GM12878 (cell line): ENCODE measurements around the gene EXOSC10. TPM values are rescaled to one million over a fixed set of nuclear protein-coding genes. Genes with fewer than 3 reads are reported as not detected.
A peak's percentile ranks its signal among the peaks of the same experiment; 100 is the strongest.

Experiments
- ATAC-seq: fragments of 200-7000 bp; cut with Tn5 transposase; 3 replicates; pipeline ENCODE4 v1.9.1; 2020; ENCODE audit warnings: mild to moderate bottlenecking, moderate library complexity
- BruUV-seq: library from RNA; stranded (reverse); fragments of 400-500 nt; replicated peaks from 2 replicates; lab custom pipeline; 2021; lab: Mats Ljungman, UMichigan
- CTCF ChIA-PET: fragments of 300-600 bp; sonication (Branson Sonifier 250); formaldehyde crosslinking; extraction: SDS; loops from one replicate; lab custom pipeline; 2021; ENCODE audit warnings: inconsistent platforms; lab: Yijun Ruan, JAX
- POLR2A ChIA-PET: fragments of 350-600 bp; formaldehyde crosslinking; extraction: SDS; loops from one replicate; lab custom pipeline; 2021; ENCODE audit warnings: inconsistent platforms; lab: Charles Lee
- RAD21 ChIA-PET: fragments of 300-600 bp; sonication (Branson Sonifier 250); formaldehyde crosslinking; loops from one replicate; lab custom pipeline; 2023; ENCODE audit warnings: antibody characterized with exemption; ENCODE audit not compliant: unreplicated experiment; lab: Charles Lee
- SMC1A ChIA-PET: fragments of 300-600 bp; sonication (Branson Sonifier 250); formaldehyde crosslinking; loops from one replicate; lab custom pipeline; 2023; ENCODE audit not compliant: unreplicated experiment, uncharacterized antibody; lab: Charles Lee
- DNase-seq: peaks from one replicate; pipeline ENCODE4 v3.0.0-alpha.2; 2011; ENCODE audit warnings: low read depth, low spot score
- FAIRE-seq: peaks from 3 replicates; lab custom pipeline; 2011; peaks lifted over from hg19 to GRCh38; lab: Jason Lieb, UNC
- H2AFZ ChIP-seq: 2 replicates; pipeline ENCODE4 v1.6.0; 2011; ENCODE audit warnings: low read depth, low read length, control low read depth; ENCODE audit not compliant: control insufficient read depth
- H3K27ac ChIP-seq: 2 replicates; pipeline ENCODE4 v1.5.1; 2011; ENCODE audit warnings: control low read depth; ENCODE audit not compliant: control insufficient read depth, insufficient read depth
- H3K27me3 ChIP-seq, 2 experiments: replicated peaks in 1 of 2; 2 replicates each; pipeline versions ENCODE4 v1.6.0 to v1.6.1; 2011; ENCODE audit warnings: low read length in 1 of 2; ENCODE audit not compliant: control insufficient read depth in 2 of 2, insufficient read depth in 2 of 2
- H3K36me3 ChIP-seq, 2 experiments: 2 replicates each; pipeline ENCODE4 v1.5.1; 2011; ENCODE audit warnings: low read length in 1 of 2; ENCODE audit not compliant: control insufficient read depth in 2 of 2, insufficient read depth in 2 of 2
- H3K4me1 ChIP-seq: 2 replicates; pipeline ENCODE4 v1.6.1; 2011; ENCODE audit warnings: mild to moderate bottlenecking, low read length, moderate library complexity, mixed read lengths; ENCODE audit not compliant: control insufficient read depth, insufficient read depth
- H3K4me2 ChIP-seq: 2 replicates; pipeline ENCODE4 v1.6.0; 2011; ENCODE audit warnings: control low read depth; ENCODE audit not compliant: control insufficient read depth, insufficient read depth
- H3K4me3 ChIP-seq: fragments of 200-600 bp; sonication (generic); 2 replicates; pipeline ENCODE4 v1.5.1; 2016
- H3K79me2 ChIP-seq: 2 replicates; pipeline ENCODE4 v1.6.0; 2011; ENCODE audit warnings: low read length; ENCODE audit not compliant: control insufficient read depth, insufficient read depth
- H3K9ac ChIP-seq: 2 replicates; pipeline ENCODE4 v1.8.0; 2011; ENCODE audit warnings: low read length, control low read depth, mixed read lengths; ENCODE audit not compliant: control insufficient read depth, insufficient read depth
- H3K9me3 ChIP-seq: replicated peaks from 3 replicates; pipeline ENCODE4 v1.5.1; 2011; ENCODE audit warnings: mild to moderate bottlenecking, low read length; ENCODE audit not compliant: control insufficient read depth, insufficient read depth
- H4K20me1 ChIP-seq: 2 replicates; pipeline ENCODE4 v1.6.0; 2011; ENCODE audit not compliant: control insufficient read depth, insufficient read depth
- ATF2 ChIP-seq: IDR thresholded peaks from 2 replicates; pipeline ENCODE4 v1.6.1; 2012; ENCODE audit warnings: low read length, inconsistent platforms
- BCL3 ChIP-seq: IDR thresholded peaks from 2 replicates; pipeline ENCODE4 v1.6.1; 2011; ENCODE audit warnings: borderline replicate concordance, low read depth, mild to moderate bottlenecking, moderate library complexity, low read length; ENCODE audit not compliant: insufficient read depth, poor library complexity, severe bottlenecking
- BHLHE40 ChIP-seq, 2 experiments: fragments of 450-650 bp in 1 of 2; IDR thresholded peaks; 2 replicates each; pipeline ENCODE4 v1.6.1; 2011 to 2017; ENCODE audit warnings: low read depth in 2 of 2, borderline replicate concordance in 1 of 2, improper control_type of control experiment in 1 of 2, low read length in 1 of 2, mild to moderate bottlenecking in 1 of 2
- CEBPB ChIP-seq, 2 experiments: fragments of 150-350 bp in 1 of 2; IDR thresholded peaks; 2 replicates each; pipeline ENCODE4 v1.6.1; 2012 to 2014; ENCODE audit warnings: low read depth in 2 of 2, low read length in 2 of 2, borderline replicate concordance in 1 of 2, inconsistent platforms in 1 of 2
- MTA3 ChIP-seq: IDR thresholded peaks from 2 replicates; pipeline ENCODE4 v1.6.1; 2012; ENCODE audit warnings: low read length, inconsistent platforms, borderline replicate concordance
- MYC ChIP-seq: IDR thresholded peaks from 2 replicates; pipeline ENCODE4 v1.6.1; 2011; ENCODE audit warnings: mild to moderate bottlenecking, low read length, moderate library complexity, inconsistent platforms; ENCODE audit not compliant: insufficient read depth, insufficient replicate concordance, insufficient read length, severe bottlenecking
- PML ChIP-seq: IDR thresholded peaks from 2 replicates; pipeline ENCODE4 v1.6.1; 2012; ENCODE audit warnings: low read length, inconsistent platforms
- POLR2A ChIP-seq: IDR thresholded peaks from 2 replicates; pipeline ENCODE4 v1.6.1; 2011; ENCODE audit warnings: low read depth, mild to moderate bottlenecking, low read length
- RAD21 ChIP-seq: IDR thresholded peaks from 2 replicates; pipeline ENCODE4 v1.6.1; 2011; ENCODE audit warnings: mild to moderate bottlenecking, low read depth, low read length, moderate library complexity; ENCODE audit not compliant: insufficient read depth
- SMAD5 ChIP-seq: IDR thresholded peaks from 2 replicates; pipeline ENCODE4 v1.6.1; 2016; ENCODE audit warnings: antibody characterized with exemption, low read depth
- SREBF2 ChIP-seq: IDR thresholded peaks from 2 replicates; pipeline ENCODE4 v1.6.1; 2012; ENCODE audit warnings: mild to moderate bottlenecking, low read length
- TARDBP ChIP-seq: IDR thresholded peaks from 2 replicates; pipeline ENCODE4 v1.6.1; 2016; ENCODE audit warnings: borderline replicate concordance
- TCF12 ChIP-seq: IDR thresholded peaks from 2 replicates; pipeline ENCODE4 v1.6.1; 2011; ENCODE audit warnings: low read depth, mild to moderate bottlenecking, low read length
- TCF3 ChIP-seq: IDR thresholded peaks from 2 replicates; pipeline ENCODE4 v1.6.1; 2012; ENCODE audit warnings: low read depth, mild to moderate bottlenecking, low read length, borderline replicate concordance; ENCODE audit not compliant: insufficient read depth
- USF1 ChIP-seq: IDR thresholded peaks from 2 replicates; pipeline ENCODE4 v1.6.1; 2011; ENCODE audit warnings: borderline replicate concordance, low read depth, mild to moderate bottlenecking, moderate library complexity, mixed read lengths, low read length; ENCODE audit not compliant: insufficient read depth; ENCODE audit errors: extremely low read length
- WGBS: methylation state at CpG from one replicate; pipeline ENCODE4 v1.1.6; 2016; ENCODE audit warnings: low lambda C conversion rate; ENCODE audit not compliant: insufficient replicate concordance, insufficient coverage; ENCODE audit errors: missing lambda C conversion rate; 5-methylcytosine and 5-hydroxymethylcytosine counted together
- in situ Hi-C: fragments of 300-500 bp; cut with MboI; formaldehyde crosslinking; loops from 9 replicates; pipeline ENCODE4 v1.14.3; 2018; ENCODE audit warnings: mixed read lengths
- intact Hi-C: fragments of 100-400 bp; cut with micrococcal nuclease; formaldehyde crosslinking; loops from one replicate; pipeline ENCODE4 v1.14.2; 2022; ENCODE audit not compliant: unreplicated experiment
- polyA plus RNA-seq, 11 experiments: library from polyadenylated mRNA; depleted of rRNA in 4 of 11; unstranded in 6 of 11; stranded (reverse) in 5 of 11; fragments of >200 nt; fragmentation: Nextera tagmentation in 4 of 11; fragmentation: Illumina TruSeq in 1 of 11; extraction: Ambion mirVana in 4 of 11; extraction: Trizol in 1 of 11; gene quantifications; 1 replicate in 1 of 11; 2 replicates in 10 of 11; pipeline versions ENCODE4 v1.2.1 to v1.2.3, GENCODE V29; 2011 to 2016; ENCODE audit warnings: inconsistent platforms in 2 of 11, missing spikeins in 2 of 11, low read depth in 1 of 11
- total RNA-seq, 4 experiments: library from RNA; depleted of rRNA in 3 of 4; stranded (reverse); fragments of >200 nt in 3 of 4; fragmentation: Illumina TruSeq in 1 of 4; extraction: Trizol in 1 of 4; gene quantifications; 2 replicates each; pipeline versions ENCODE4 v1.2.1 to v1.2.3, GENCODE V29; 2013 to 2021

Gene EXOSC10
- total and polyA plus RNA-seq, 10 of the 15 experiments (the other 5 are each of a cell fraction or from before 2014, with no cell fraction given), result 16.2 to 86.5 (median 66.4) TPM

- FAIRE-seq, result no peak
- intact Hi-C loops, result no loop called here
- POLR2A ChIA-PET, result no interaction called here
Measured at GRCh38 chr1:11052839-11053757, 46.6 kb downstream of the EXOSC10 start.

More at GRCh38 chr1:11052839-11053757, 46.6 kb downstream of the EXOSC10 start:
- no peak overlapping the region for H3K4me2 ChIP-seq
- in situ Hi-C loops, result no loop called here
- no peak overlapping the region for H3K4me3 ChIP-seq
- ChIA-PET RAD21 (interaction anchor here (1.4 kb wide), 1 partner anchor 15 kb away, joined by 5 read pairs; no protein-coding TSS in a partner anchor), SMC1A (no interaction called here), CTCF (interaction anchor here (3.3 kb wide), 1 partner anchor 15 kb away, joined by 15 read pairs; no protein-coding TSS in a partner anchor)
- ATAC-seq, result peak; percentile 48
- no peaks in the 10 kb centered on the region for H3K9me3 ChIP-seq
- DNase-seq, result no peak
- TF ChIP-seq MTA3 (peak; percentile 46; the same call in 1 of the 2 replicates), TCF3 (0 out of 2 replicates have a peak, but pooled peaks have one; percentile 32), SREBF2 (no peak), CEBPB (IDR thresholded peaks at IDR 0.05; ENCODE audit: borderline replicate concordance in 1 of 2, low read depth in 2 of 2, low read length in 2 of 2) (no peak), PML (peak; percentile 25; the same call in 1 of the 2 replicates), MYC (peak; percentile 52), USF1 (no peak), RAD21 (0 out of 2 replicates have a peak, but pooled peaks have one; percentile 18), BCL3 (peak; percentile 3), TCF12 (0 out of 2 replicates have a peak, but pooled peaks have one; percentile 32), POLR2A (peak; percentile 76), BHLHE40 (IDR thresholded peaks at IDR 0.05; ENCODE audit: borderline replicate concordance in 1 of 2, low read depth in 2 of 2, low read length in 1 of 2) (0 out of 4 replicates have a peak, but pooled peaks of 1 of the 2 experiments have one; percentile 7), ATF2 (0 out of 2 replicates have a peak, but pooled peaks have one; percentile 18), TARDBP (no peak), SMAD5 (peak; percentile 14; the same call in 1 of the 2 replicates)
- H3K4me1 ChIP-seq, result peaks cover 12% of the 10 kb centered on the region
- BruUV-seq, result no TSS peak
- WGBS, result 49% methylated on average over 29 of the region's 29 CpGs
- H3K79me2 ChIP-seq, result peaks cover 2% of the 10 kb centered on the region
- H4K20me1 ChIP-seq, result no peaks in the 10 kb centered on the region
- H3K27ac ChIP-seq, result no peak overlapping the region
- no peaks in the 10 kb centered on the region for H3K27me3 ChIP-seq
- H3K36me3 ChIP-seq, result peaks cover 4% of the 10 kb centered on the region in 2 experiments; a peak in 3 of 4 replicates
- no peak overlapping the region for H2AFZ ChIP-seq
- H3K9ac ChIP-seq, result no peak overlapping the region
